Peyer's patch (tissue), 4 donors: ENCODE data around the gene ZNF679. TPM values are rescaled to one million over a fixed set of nuclear protein-coding genes. Genes with fewer than 3 reads are reported as not detected.
"Not testable (repeated sequence)": the region's sequence is repeated elsewhere in the genome, so short reads cannot be mapped to it uniquely, and the experiment has no call there.

ENCODE experiments used
- DNase-seq, 3 donors: peaks; one replicate each; pipeline ENCODE4 v3.0.0-alpha.2; 2017 to 2019
- H3K27ac ChIP-seq, 4 donors: fragments of 200-600 bp; sonication (generic); one replicate each; pipeline ENCODE4 v1.5.1; 2016 to 2019
- H3K27me3 ChIP-seq, 2 donors: fragments of 200-600 bp; sonication (generic); one replicate each; pipeline ENCODE4 v1.5.1; 2019
- H3K36me3 ChIP-seq, 3 donors: fragments of 200-600 bp; sonication (generic); one replicate each; pipeline ENCODE4 v1.5.1; 2016 to 2019
- H3K4me1 ChIP-seq, 4 donors: fragments of 200-600 bp; sonication (generic); one replicate each; pipeline ENCODE4 v1.5.1; 2016 to 2019
- H3K4me3 ChIP-seq, 4 donors: fragments of 200-600 bp; sonication (generic); 1 replicate in 3 of 4; 2 replicates in 1 of 4; pipeline ENCODE4 v1.5.1; 2016 to 2019; ENCODE audit warnings: mild to moderate bottlenecking in 1 of 4
- H3K9me3 ChIP-seq, 4 donors: fragments of 200-600 bp; sonication (generic); one replicate each; pipeline ENCODE4 v1.5.1; 2016 to 2019; ENCODE audit warnings: mild to moderate bottlenecking in 1 of 4
- CTCF ChIP-seq, 6 experiments: fragments of 450-650 bp in 4 of 6; fragments of 200-600 bp in 2 of 6; sonication (generic) in 1 of 6; IDR thresholded peaks; one replicate each; pipeline ENCODE4 v1.5.1; 2017 to 2019; ENCODE audit warnings: antibody characterized with exemption in 6 of 6, mild to moderate bottlenecking in 3 of 6, moderate library complexity in 1 of 6
- POLR2A ChIP-seq, 2 donors: fragments of 450-650 bp; IDR thresholded peaks; one replicate each; pipeline ENCODE4 v1.5.1; 2017; ENCODE audit warnings: antibody characterized with exemption in 2 of 2, mild to moderate bottlenecking in 2 of 2, moderate library complexity in 2 of 2
- total RNA-seq, 4 donors: library from RNA; depleted of rRNA; stranded (reverse); fragments of >200 nt; gene quantifications; one replicate each; pipeline ENCODE4 v1.1.0, GENCODE V29; 2016

The ZNF679 gene
- total RNA-seq, 4 donors from 2014 or later: not detected

GRCh38 chr7:64314566-64314965 lies 86.3 kb downstream of the ZNF679 start:
- H3K9me3 ChIP-seq: no peaks in the 10 kb centered on the region
- peak overlapping the region; percentile 51 to 90 (median 74) for H3K4me3 ChIP-seq
- no peak for DNase-seq
- no peaks in the 10 kb centered on the region for H3K27me3 ChIP-seq
- H3K36me3 ChIP-seq: no peaks in the 10 kb centered on the region
- H3K4me1 ChIP-seq: peaks cover 0 to 20% (median 2%) of the 10 kb centered on the region in 4 donors
- peak overlapping the region in 1 of 4 donors; percentile 75 for H3K27ac ChIP-seq
- no peak for TF ChIP-seq CTCF (IDR thresholded peaks at IDR 0.05)
- TF ChIP-seq POLR2A (IDR thresholded peaks at IDR 0.05): no peak

DNA sequence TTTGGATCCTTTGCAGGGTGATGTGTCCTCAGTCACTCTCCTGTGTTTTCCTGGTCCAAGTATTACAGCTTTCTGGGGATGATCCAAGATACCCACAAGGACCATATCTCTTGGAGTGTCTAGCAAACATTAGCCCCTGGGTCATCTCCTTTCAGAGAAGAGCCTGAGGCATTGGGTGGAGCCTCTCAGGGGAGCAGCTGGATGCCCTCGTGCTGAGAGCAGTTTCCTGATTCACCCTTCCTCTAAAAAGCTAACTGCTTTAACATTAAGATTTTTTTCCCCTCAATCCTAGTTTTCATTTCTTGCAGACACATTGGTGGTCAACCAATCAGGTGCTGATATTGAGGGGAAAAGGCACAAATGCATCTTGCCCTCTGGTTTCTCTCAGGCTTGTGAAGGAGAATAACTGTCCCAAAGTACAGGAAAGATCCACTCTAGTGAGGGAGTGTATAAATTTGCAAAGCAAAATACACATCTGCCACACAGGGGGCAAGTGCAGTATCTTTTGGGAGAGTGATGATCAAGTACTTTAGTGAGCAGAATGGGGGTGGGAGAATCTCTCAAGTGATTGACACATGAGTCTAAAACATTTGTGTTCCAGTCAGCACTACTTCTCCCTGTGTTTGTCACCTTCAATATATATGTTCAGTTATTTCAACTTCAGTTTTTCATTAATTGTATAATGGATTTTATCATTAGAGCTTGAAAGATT lies 87.9 kb downstream of the ZNF679 start:
- not testable (repeated sequence) for DNase-seq, H3K36me3 ChIP-seq, H3K9me3 ChIP-seq, H3K4me3 ChIP-seq, H3K27me3 ChIP-seq, H3K27ac ChIP-seq
- H3K4me1 ChIP-seq: peaks cover 0 to 20% (median 2%) of the 10 kb centered on the region in 4 donors

Other genes with a start within 250 kb of the ZNF679 start
- gene ZNF722, start 229.6 kb upstream of the ZNF679 start, total RNA-seq: not detected
- 10 to 100 TPM in 1 of 4 donors, under 1 TPM in 1, not detected in 2; 0.54 to 14.9 TPM for gene ZNF727, start 183.0 kb upstream of the ZNF679 start, total RNA-seq
- not detected for gene ZNF735, start 21.3 kb upstream of the ZNF679 start, total RNA-seq
- 10 to 100 TPM in 2 of 4 donors, 1 to 10 TPM in 2; 4.6 to 27.2 (median 9.6) TPM for gene ZNF736, start 85.5 kb downstream of the ZNF679 start, total RNA-seq